Liver (tissue), 9 donors: ENCODE data around the gene SIMC1. TPM values are rescaled to one million over a fixed set of nuclear protein-coding genes. Genes with fewer than 3 reads are reported as not detected.

Source experiments
- DNase-seq: peaks from one replicate; pipeline ENCODE4 v3.0.0-alpha.2; 2017; ENCODE audit warnings: low spot score
- H3K27ac ChIP-seq, 2 donors: one replicate each; pipeline ENCODE4 v1.7.0; 2013; ENCODE audit warnings: inconsistent platforms in 2 of 2, low read length in 2 of 2, control low read depth in 1 of 2, low read depth in 1 of 2, mild to moderate bottlenecking in 1 of 2
- H3K27me3 ChIP-seq, 4 donors: one replicate each; pipeline versions ENCODE4 v1.6.1 to v1.7.0; 2013; ENCODE audit warnings: low read length in 3 of 4, inconsistent platforms in 1 of 4, mild to moderate bottlenecking in 1 of 4, moderate library complexity in 1 of 4; ENCODE audit not compliant: control insufficient read depth in 4 of 4, insufficient read depth in 4 of 4
- H3K36me3 ChIP-seq, 4 donors: one replicate each; pipeline versions ENCODE4 v1.6.1 to v1.7.0; 2013; ENCODE audit warnings: low read length in 3 of 4, mild to moderate bottlenecking in 3 of 4, low read depth in 1 of 4, moderate library complexity in 1 of 4; ENCODE audit not compliant: control insufficient read depth in 4 of 4, insufficient read depth in 3 of 4
- H3K4me1 ChIP-seq, 4 donors: one replicate each; pipeline versions ENCODE4 v1.6.1 to v1.7.0; 2013; ENCODE audit warnings: low read length in 3 of 4, mild to moderate bottlenecking in 3 of 4, moderate library complexity in 1 of 4; ENCODE audit not compliant: control insufficient read depth in 4 of 4, insufficient read depth in 4 of 4
- H3K4me3 ChIP-seq, 3 donors: one replicate each; pipeline versions ENCODE4 v1.6.1 to v1.7.0; 2013; ENCODE audit warnings: low read length in 3 of 3, control low read depth in 1 of 3, low read depth in 1 of 3, mild to moderate bottlenecking in 1 of 3
- H3K9ac ChIP-seq, 2 donors: one replicate each; pipeline ENCODE4 v1.7.0; 2013; ENCODE audit warnings: low read length in 2 of 2, mild to moderate bottlenecking in 2 of 2, moderate library complexity in 2 of 2, control low read depth in 1 of 2, low read depth in 1 of 2
- H3K9me3 ChIP-seq, 4 donors: one replicate each; pipeline versions ENCODE4 v1.6.1 to v1.7.0; 2013; ENCODE audit warnings: low read length in 3 of 4; ENCODE audit not compliant: control insufficient read depth in 4 of 4
- ATF3 ChIP-seq: IDR thresholded peaks from 2 replicates; pipeline ENCODE4 v1.6.1; 2016; ENCODE audit warnings: antibody characterized with exemption
- CTCF ChIP-seq: fragments of 150-350 bp; IDR thresholded peaks from 2 replicates; pipeline ENCODE4 v1.5.1; 2017; ENCODE audit warnings: improper control_type of control experiment, low read depth, low read length; ENCODE audit not compliant: missing input control
- EGR1 ChIP-seq, 2 donors: IDR thresholded peaks; 2 replicates each; pipeline ENCODE4 v1.6.1; 2016 to 2018; ENCODE audit warnings: antibody characterized with exemption in 2 of 2, low read depth in 2 of 2
- FOXA1 ChIP-seq: IDR thresholded peaks from 2 replicates; pipeline ENCODE4 v1.6.1; 2016; ENCODE audit warnings: antibody characterized with exemption
- FOXA2 ChIP-seq: IDR thresholded peaks from 2 replicates; pipeline ENCODE4 v1.6.1; 2016; ENCODE audit warnings: antibody characterized with exemption
- HNF4A ChIP-seq, 2 donors: conservative IDR thresholded peaks; 2 replicates each; pipeline ENCODE4 v1.6.1; 2016; ENCODE audit warnings: antibody characterized with exemption in 2 of 2, mild to moderate bottlenecking in 2 of 2
- HNF4G ChIP-seq: IDR thresholded peaks from 2 replicates; pipeline ENCODE4 v1.6.1; 2016; ENCODE audit warnings: antibody characterized with exemption
- JUND ChIP-seq, 2 donors: IDR thresholded peaks; 2 replicates each; pipeline ENCODE4 v1.6.1; 2016; ENCODE audit warnings: antibody characterized with exemption in 2 of 2
- MAX ChIP-seq: IDR thresholded peaks from 2 replicates; pipeline ENCODE4 v1.6.1; 2016; ENCODE audit warnings: antibody characterized with exemption
- NR2F2 ChIP-seq: IDR thresholded peaks from 2 replicates; pipeline ENCODE4 v1.6.1; 2016; ENCODE audit warnings: antibody characterized with exemption
- REST ChIP-seq: IDR thresholded peaks from 2 replicates; pipeline ENCODE4 v1.6.1; 2016; ENCODE audit warnings: antibody characterized with exemption, mild to moderate bottlenecking
- RXRA ChIP-seq, 2 donors: IDR thresholded peaks; 2 replicates each; pipeline ENCODE4 v1.6.1; 2017 to 2018; ENCODE audit warnings: antibody characterized with exemption in 2 of 2, mild to moderate bottlenecking in 1 of 2
- SP1 ChIP-seq: IDR thresholded peaks from 2 replicates; pipeline ENCODE4 v1.6.1; 2018; ENCODE audit warnings: antibody characterized with exemption, mild to moderate bottlenecking
- TAF1 ChIP-seq: conservative IDR thresholded peaks from 2 replicates; pipeline ENCODE4 v1.6.1; 2016; ENCODE audit warnings: antibody characterized with exemption, mild to moderate bottlenecking
- YY1 ChIP-seq: IDR thresholded peaks from 2 replicates; pipeline ENCODE4 v1.6.1; 2016; ENCODE audit warnings: antibody characterized with exemption, mild to moderate bottlenecking
- ZBTB33 ChIP-seq: IDR thresholded peaks from 2 replicates; pipeline ENCODE4 v1.6.1; 2016; ENCODE audit warnings: antibody characterized with exemption
- WGBS: extraction: QIAGEN DNeasy Blood & Tissue Kit; methylation state at CpG from one replicate; pipeline ENCODE4 v1.1.7; 2013; 5-methylcytosine and 5-hydroxymethylcytosine counted together
- polyA plus RNA-seq, 2 donors: library from polyadenylated mRNA; stranded (reverse) in 1 of 2; unstranded in 1 of 2; fragments of 200-250 nt in 1 of 2; fragments of >200 nt in 1 of 2; fragmentation: Nextera tagmentation in 1 of 2; extraction: Ambion mirVana in 1 of 2; gene quantifications; one replicate each; pipeline versions ENCODE4 v1.2.1 to v1.2.3, GENCODE V29; 2013 to 2015
- total RNA-seq, 2 donors: library from RNA; depleted of rRNA; stranded (reverse); fragments of >200 nt; gene quantifications; one replicate each; pipeline ENCODE4 v1.2.3, GENCODE V29; 2014
- donor health status: healthy.
- donor health status: healthy.
- donor health status: healthy.
- donor health status: healthy.
- donor health status: healthy.

SIMC1 gene
- total and polyA plus RNA-seq, 4 donors: 2.5 to 8.9 (median 6.2) TPM

- Histone ChIP-seq H3K9ac (no peak overlapping the region), H3K36me3 (peaks cover 4 to 60% (median 55%) of the 10 kb centered on the region in 4 donors), H3K27ac (no peak overlapping the region), H3K4me3 (no peak overlapping the region), H3K4me1 (peaks cover 0 to 15% (median 1%) of the 10 kb centered on the region in 4 donors), H3K9me3 (no peaks in the 10 kb centered on the region), H3K27me3 (no peaks in the 10 kb centered on the region)
- no peak for DNase-seq
- TF ChIP-seq TAF1: no peak
- no peak for TF ChIP-seq YY1
- no peak for TF ChIP-seq FOXA2
- TF ChIP-seq HNF4A (conservative IDR thresholded peaks at IDR 0.05): no peak
- TF ChIP-seq FOXA1: no peak
- no peak for TF ChIP-seq REST
- TF ChIP-seq NR2F2: no peak
- no peak for TF ChIP-seq ATF3
- TF ChIP-seq SP1: no peak
- no peak for TF ChIP-seq HNF4G
- TF ChIP-seq RXRA (IDR thresholded peaks at IDR 0.05): no peak
- TF ChIP-seq CTCF: no peak
- TF ChIP-seq EGR1 (IDR thresholded peaks at IDR 0.05; ENCODE audit: low read depth in 2 of 2): no peak
- no peak for TF ChIP-seq MAX
- no peak for TF ChIP-seq ZBTB33
- no peak for TF ChIP-seq JUND (IDR thresholded peaks at IDR 0.05)
- WGBS: 97% methylated on average over 4 of the region's 4 CpGs
Observed at GRCh38 chr5:176353533-176353932, 115.3 kb downstream of the SIMC1 start.
